GM04503 (cell line): Measurements from ENCODE around the gene PDCD2L.
"Not testable (repeated sequence)": the region's sequence is repeated elsewhere in the genome, so short reads cannot be mapped to it uniquely, and the experiment has no call there.

ENCODE experiments used
- DNase-seq: peaks from one replicate; pipeline ENCODE4 v3.0.0-alpha.2; 2012; ENCODE audit warnings: low read depth

Gene PDCD2L

GRCh38 chr19:34416021-34416545 lies 11.9 kb downstream of the PDCD2L start:
- DNase-seq = no peak

DNA sequence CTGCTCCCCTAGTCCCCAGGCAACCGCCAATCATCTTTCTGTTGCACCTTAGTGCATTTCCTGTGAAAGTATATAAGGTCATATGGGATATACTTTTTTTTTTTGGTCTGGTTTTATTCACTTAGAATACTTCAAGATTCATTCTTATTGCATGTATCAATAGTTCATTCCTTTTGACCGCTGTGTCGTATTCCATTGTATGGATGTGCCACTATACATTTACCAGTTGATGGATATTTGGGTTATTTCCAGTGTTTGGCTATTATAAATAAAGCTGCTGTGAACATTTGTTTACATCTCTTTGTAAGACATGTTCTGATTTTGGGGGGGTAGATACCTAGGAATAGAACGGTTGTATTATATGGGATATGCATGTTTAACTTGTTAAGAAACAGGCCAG lies 14.1 kb downstream of the PDCD2L start:
- DNase-seq = no peak

DNA sequence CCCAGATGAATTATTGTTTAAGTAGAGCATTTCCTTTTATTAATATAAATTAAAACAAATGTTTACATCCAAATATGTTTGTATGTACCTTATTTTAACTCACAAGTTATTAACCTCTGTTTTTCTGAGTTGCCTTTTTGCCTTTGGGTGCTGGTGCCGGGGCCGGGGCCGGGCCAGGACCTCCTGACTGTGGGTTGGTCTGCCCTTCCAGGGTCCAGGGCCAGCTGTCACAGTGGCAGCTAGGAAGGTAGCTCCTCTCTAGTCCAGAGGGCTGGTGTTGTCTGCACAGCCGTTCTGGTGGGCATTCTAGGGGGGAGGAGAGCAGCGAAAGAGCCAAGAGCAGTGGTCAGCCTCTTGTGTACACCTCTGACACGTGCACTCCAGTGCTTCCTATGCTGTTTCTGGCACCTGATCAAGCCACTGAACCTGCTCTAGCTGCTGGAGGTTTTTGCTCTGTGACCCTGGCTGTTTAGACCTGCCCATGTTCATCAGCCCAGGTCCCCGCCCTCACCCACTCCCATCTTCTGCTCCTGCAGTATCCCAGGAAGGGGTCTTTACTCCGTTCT lies 22.0 kb downstream of the PDCD2L start:
- no peak for DNase-seq

DNA sequence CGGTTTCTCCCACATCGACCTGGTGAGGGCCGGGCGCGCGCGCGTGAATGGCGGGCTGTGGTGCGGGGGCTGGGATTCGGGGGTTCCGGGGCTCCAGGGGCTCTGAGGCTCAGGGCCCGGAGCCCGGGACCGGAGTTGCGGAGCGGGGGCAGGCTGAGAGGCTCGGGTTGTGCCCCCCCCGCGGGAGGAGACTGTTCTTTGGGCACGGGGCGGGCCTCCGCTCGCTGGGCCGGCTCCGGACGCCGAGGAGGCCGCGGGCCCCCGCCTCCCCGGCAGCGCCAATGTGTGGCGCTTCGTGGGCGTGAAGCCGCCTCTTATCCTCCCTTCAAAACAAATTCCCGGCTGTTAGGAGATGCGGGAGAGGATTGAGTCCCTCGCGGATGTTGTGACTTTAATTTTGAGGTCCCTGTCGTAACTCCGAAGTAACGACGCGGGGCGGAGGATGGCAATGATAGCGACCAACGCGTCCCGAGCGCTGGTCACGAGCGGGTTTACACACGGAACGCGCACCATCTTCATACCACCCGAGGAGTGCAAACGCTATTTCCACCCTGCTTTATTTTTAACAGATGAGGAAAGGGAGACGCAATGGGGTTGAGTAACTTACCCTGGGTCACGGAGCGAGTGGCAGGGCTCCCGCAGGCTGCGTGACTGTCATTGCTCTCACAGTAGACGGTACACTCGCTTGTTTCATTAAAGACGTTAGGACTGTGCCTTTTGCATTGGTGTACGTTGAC lies 24.5 kb downstream of the PDCD2L start:
- DNase-seq = no peak

- DNase-seq = no peak
Measured at GRCh38 chr19:34429553-34429952, 25.4 kb downstream of the PDCD2L start.

DNA sequence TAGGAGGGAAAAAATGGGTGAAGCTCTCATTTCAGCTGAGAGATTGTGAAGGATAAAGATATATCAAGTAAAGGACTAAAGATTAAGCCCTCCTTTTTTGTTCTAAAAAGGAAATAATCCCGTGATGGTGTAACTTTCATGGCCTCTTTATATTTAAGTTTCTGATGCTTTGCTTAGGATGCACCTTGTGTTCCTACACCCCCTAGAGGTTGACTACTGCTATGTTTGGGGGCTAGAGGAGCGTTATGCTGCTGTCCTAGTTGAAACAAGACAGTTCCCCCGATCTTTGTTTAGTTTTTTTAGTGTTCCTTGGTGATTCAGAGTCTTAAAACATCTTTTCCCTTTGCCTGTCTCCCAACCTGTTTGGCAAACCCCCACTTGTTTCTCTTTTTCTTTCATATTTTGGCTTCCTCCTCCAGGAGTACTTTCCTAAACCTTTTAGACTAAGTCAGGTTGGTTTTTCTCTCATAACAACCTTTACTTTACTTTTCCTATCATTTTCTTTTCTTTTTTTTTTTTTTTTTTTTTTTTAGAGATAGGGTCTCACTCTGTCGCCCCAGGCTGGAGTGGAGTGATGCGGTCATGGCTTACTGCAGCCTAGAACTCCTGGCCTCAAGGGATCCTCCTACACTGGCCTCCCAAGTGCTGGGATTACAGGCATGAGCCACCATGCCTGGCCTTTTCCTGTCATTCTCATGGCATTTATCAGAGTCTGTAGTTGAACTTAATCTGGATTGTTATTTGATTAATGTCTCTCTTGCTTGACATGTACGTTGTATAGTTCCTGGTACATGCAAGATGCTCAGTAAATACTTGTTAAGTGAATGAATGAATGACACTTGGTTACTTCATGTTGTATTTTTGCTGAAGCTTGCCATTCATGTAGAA lies 26.8 kb downstream of the PDCD2L start:
- DNase-seq = no peak

DNA sequence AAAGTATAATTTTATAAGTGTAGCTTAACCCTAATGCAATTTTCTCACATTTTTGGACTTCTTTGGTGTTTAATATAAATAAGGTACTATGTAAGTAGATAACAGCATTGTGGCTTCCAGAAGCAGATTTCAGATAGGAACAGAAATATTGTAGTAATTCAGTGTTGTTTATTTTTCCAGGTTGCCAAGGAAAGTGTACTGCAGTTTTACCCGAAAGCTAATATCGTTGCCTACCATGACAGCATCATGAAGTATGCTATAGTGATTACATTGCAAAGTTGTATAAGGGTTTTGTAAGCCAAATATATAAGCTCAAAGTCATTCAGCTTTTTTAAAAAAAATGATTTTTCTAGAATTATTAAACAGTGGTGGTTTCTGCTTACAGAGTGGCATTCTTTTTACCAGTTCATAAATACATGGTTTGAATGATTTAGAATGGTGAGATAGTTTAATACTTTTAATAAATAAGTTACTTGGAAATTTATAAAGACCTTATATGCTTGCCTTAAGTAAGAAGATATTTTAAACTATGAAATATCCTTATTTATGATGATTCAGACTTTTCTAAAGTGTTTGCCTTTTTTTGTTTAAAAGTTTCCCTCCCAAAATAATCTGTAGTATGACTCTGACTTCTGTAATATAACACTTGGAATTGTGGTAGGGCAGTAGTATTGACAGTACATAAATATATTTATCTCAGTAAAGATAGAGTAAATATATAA lies 27.6 kb downstream of the PDCD2L start:
- no peak for DNase-seq

DNA sequence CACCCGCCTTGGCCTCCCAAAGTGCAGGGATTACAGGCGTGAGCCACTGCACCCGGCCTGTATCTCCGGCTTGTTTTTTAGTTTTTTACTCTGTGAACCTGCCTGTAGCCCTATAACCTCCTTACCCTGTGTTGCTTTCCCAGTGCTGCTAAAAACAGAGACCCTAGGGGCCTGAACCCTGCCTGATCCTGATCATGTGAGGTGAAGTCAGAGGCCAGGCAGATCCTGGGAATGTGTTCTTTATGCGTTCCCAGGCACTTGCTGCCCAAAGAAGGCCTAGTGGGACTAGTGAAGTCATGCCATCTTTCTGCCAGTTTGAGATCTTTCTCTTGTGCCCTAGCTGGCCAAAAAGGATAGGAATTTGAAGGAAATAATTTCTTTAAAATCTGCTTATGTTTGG lies 28.6 kb downstream of the PDCD2L start:
- DNase-seq = no peak

GRCh38 chr19:34436716-34437115 lies 32.5 kb downstream of the PDCD2L start:
- no peak for DNase-seq

GRCh38 chr19:34448191-34448590 lies 44.0 kb downstream of the PDCD2L start:
- DNase-seq = no peak

GRCh38 chr19:34452723-34453122 lies 48.5 kb downstream of the PDCD2L start:
- DNase-seq = no peak

- DNase-seq = no peak
Measured at GRCh38 chr19:34454091-34454490, 49.9 kb downstream of the PDCD2L start.

GRCh38 chr19:34454685-34455084 lies 50.5 kb downstream of the PDCD2L start:
- DNase-seq = no peak

- DNase-seq = not testable (repeated sequence)
Measured at GRCh38 chr19:34455783-34456480, 51.7 kb downstream of the PDCD2L start.

DNA sequence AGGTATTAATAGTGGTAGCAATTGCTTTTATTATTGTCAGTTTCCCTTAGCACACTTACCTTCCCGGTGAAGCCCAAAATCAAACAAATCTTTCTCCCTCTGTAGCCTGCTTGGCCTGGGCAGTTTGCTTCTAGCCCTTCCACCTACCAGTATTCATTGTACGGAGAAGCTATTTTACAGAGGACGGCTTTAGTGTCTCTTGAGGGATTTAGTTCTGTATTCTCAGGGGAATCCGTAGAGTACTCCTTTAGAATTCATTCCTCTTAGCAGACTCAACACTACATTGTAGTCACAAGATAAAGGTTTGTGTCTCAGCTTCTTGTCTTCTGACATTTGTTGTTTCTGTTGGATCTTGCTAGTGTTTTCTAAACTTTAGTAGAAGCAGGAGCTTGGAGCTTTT lies 53.2 kb downstream of the PDCD2L start:
- DNase-seq = no peak

GRCh38 chr19:34458677-34459076 lies 54.5 kb downstream of the PDCD2L start:
- DNase-seq = no peak

GRCh38 chr19:34459614-34460013 lies 55.4 kb downstream of the PDCD2L start:
- no peak for DNase-seq

GRCh38 chr19:34461375-34462100 lies 57.3 kb downstream of the PDCD2L start:
- no peak for DNase-seq

- not testable (repeated sequence) for DNase-seq
Measured at GRCh38 chr19:34464785-34465184, 60.6 kb downstream of the PDCD2L start.

- no peak for DNase-seq
Measured at GRCh38 chr19:34468409-34468808, 64.2 kb downstream of the PDCD2L start.

DNA sequence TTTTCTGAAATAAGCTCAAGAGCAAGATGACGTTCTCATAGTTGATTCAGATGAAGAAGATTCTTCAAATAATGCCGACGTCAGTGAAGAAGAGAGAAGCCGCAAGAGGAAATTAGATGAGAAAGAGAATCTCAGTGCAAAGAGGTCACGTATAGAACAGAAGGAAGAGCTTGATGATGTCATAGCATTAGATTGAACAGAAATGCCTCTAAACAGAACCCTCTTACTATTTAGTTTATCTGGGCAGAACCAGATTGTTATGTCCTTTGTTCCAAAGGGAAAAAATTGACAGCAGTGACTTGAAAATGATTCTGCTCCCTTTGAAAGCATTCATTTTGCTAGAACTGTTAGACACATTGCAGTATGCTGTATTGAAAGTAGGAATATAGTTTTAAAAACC lies 64.8 kb downstream of the PDCD2L start:
- not testable (repeated sequence) for DNase-seq
